ENCODE data around the gene SNX14.

Gene SNX14

GRCh38 chr6:85464722-85465150, 128.9 kb downstream of the SNX14 start:
- DNase-seq (ENCODE audit: low read depth) = peak; percentile 100

GRCh38 chr6:85464260-85464644, 129.4 kb downstream of the SNX14 start:
- DNase-seq (ENCODE audit: low read depth) = peak; percentile 99

DNA sequence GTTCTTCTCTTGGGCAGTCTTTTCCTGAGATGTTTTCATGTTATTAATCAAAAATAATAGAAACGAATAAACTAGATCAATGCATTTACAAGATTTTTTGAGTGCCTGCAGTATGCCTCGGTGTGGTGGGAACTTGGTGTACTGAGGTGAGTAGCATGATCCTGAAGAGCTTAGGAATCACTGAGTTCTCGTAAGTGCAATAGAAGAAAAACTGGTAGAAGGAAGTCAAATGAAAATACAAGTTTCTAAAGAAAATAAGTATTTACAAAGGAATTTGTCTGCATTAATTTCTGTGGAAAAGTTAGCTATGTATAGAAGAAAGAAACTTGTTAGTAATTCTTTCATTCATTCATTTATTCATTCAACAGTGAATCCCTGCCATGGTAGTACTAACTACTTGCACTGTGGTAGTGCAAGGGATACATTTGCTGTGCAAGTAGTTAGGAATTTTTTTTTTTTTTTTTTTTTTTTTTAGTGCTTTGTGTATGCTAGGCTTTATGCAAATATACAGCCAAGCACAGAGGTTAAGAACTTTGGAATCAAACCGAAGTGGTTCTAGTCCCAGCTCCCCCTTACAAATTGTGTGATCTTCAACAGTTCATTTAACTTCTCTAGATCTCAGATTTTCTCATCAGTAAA, 129.9 kb downstream of the SNX14 start:
- peak; percentile 36 for DNase-seq (ENCODE audit: low read depth)

GRCh38 chr6:85462673-85463072, 131.0 kb downstream of the SNX14 start:
- no peak for DNase-seq (ENCODE audit: low read depth)

DNA sequence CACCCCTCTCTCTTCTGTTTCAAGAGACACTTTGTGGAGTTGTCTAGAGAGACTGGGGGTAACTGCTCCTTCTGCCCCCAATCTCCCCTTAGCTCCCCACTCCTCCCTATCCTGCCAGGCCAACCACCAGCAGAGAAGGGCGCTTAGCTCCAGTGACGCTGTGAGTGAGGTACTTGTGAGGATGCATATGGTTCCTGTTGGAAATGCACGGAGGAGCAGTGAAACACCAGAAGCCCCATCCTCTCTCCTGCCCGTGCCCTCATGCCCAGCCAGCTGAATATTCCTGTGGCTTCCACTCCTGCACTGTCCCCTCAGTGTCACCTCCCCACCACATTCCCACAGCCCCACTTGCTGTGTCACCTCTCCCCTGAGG, 131.9 kb downstream of the SNX14 start:
- DNase-seq (ENCODE audit: low read depth) = no peak

- peak; percentile 62 for DNase-seq (ENCODE audit: low read depth)
Observed at GRCh38 chr6:85460921-85461797, 132.5 kb downstream of the SNX14 start.

DNA sequence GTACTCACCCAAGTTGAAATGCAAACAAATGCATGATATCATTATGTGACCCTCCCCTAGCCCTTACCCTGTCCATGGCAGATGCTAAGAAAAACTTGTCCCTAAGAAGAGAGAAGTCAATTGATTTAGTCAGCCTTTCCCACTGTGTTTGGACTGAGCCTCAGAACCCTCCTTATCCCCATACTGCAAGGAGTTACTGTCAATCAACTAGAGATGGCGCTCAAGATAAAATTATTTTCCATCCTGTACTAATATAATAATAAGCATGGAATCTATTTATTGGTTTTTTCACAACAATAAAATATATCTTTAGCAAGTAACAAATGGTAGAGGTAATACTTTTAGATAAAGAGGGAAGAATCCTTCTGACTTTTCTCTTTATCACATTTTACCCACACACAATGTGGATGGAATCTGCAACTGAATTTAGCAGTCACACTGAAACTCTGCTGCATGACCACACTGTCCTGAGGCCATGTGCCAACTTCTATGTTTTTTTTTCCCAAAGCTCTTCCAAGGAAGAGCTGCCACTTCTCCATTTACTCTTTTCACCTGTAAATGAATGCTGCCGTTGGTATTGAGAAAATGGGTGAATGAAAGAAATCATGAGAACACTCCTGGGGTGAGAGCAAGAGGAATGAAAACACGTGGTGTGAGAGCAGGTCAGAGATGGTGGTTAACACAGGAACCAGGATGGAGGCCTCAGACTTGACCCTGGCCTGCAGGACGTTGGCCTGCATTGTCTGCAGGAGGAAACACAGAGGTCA, 133.3 kb downstream of the SNX14 start:
- no peak for DNase-seq (ENCODE audit: low read depth)

- peak; percentile 93 for DNase-seq (ENCODE audit: low read depth)
Observed at GRCh38 chr6:85459224-85459901, 134.3 kb downstream of the SNX14 start.

DNA sequence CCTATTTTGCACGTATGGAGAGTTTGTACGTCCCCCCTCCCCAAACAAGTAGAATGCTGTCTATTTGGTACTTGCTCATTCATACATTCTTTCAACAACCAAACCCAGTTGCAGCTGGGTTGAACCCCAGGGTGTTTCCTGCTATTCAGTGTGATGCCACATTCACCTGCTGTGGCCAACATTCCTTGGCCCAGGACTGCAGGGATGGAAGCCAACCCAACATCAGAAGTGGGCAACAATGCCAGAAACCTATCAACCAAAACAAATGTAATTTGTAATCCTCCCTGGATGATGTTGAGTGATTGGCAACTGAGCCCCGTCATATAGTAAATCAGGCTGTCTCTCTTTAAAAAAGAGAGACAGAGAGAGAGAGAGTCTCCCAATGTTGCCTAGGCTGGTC, 134.9 kb downstream of the SNX14 start:
- no peak for DNase-seq (ENCODE audit: low read depth)

DNA sequence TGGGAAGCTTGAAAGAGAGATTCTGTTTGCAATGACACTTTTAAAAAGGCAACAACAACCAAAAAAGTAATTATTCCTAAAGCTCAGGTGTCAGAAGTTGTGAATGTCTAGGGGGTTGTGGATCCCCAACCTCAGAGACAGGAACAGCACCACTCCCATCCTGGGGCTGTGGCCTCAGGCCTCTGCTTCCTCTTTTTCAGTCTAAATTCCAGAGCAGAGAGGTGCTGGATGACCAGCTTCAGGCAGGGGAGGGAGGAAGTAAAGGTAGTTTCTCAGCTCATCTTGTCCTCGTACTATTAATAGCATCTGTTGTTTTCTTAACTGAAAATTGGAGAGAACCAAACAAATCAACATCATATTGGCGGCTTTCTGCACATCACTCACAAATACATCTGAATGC, 135.5 kb downstream of the SNX14 start:
- no peak for DNase-seq (ENCODE audit: low read depth)

- DNase-seq (ENCODE audit: low read depth) = no peak
Observed at GRCh38 chr6:85456782-85457181, 136.9 kb downstream of the SNX14 start.
